K562 (cell line): ENCODE data around the gene MPHOSPH10. TPM values are rescaled to one million over a fixed set of nuclear protein-coding genes. Genes with fewer than 3 reads are reported as not detected.

Experiments
- NCOA4 ChIP-seq: fragments of 450-650 bp; IDR thresholded peaks from 2 replicates; pipeline ENCODE4 v1.6.1; 2018; ENCODE audit warnings: mild to moderate bottlenecking; ENCODE audit not compliant: partially characterized antibody
- NCOA6 ChIP-seq: fragments of 450-650 bp; IDR thresholded peaks from 2 replicates; pipeline ENCODE4 v1.6.1; 2017; ENCODE audit warnings: mild to moderate bottlenecking
- NFIX ChIP-seq: fragments of 250-450 bp; sonication (Bioruptor Pico); IDR thresholded peaks from 2 replicates; pipeline ENCODE4 v1.4.0; 2020; ENCODE audit warnings: low read depth, mild to moderate bottlenecking, moderate library complexity
- SMC3 ChIP-seq: conservative IDR thresholded peaks from 2 replicates; pipeline ENCODE4 v1.6.1; 2011; ENCODE audit warnings: low read depth, low read length, improper control_type of control experiment; ENCODE audit not compliant: insufficient read depth
- ZNF143 ChIP-seq: sonication (generic); formaldehyde crosslinking; IDR thresholded peaks from 2 replicates; pipeline ENCODE4 v1.9.0; 2022; ENCODE audit warnings: mild to moderate bottlenecking, missing genetic modification reagents
- ZNF3 ChIP-seq: fragments of 250-450 bp; sonication (Bioruptor Pico); IDR thresholded peaks from 2 replicates; pipeline ENCODE4 v1.5.0; 2021; ENCODE audit warnings: mild to moderate bottlenecking, moderate library complexity
- ZNF699 ChIP-seq: fragments of 250-450 bp; sonication (Bioruptor Pico); IDR thresholded peaks from 2 replicates; pipeline ENCODE4 v1.8.0; 2021; ENCODE audit warnings: mild to moderate bottlenecking, moderate library complexity; ENCODE audit not compliant: insufficient replicate concordance
- polyA plus RNA-seq, 8 experiments: library from polyadenylated mRNA; depleted of rRNA in 4 of 8; stranded (reverse) in 5 of 8; unstranded in 3 of 8; fragments of >200 nt; fragmentation: Nextera tagmentation in 2 of 8; fragmentation: Illumina TruSeq in 1 of 8; extraction: Ambion mirVana in 2 of 8; extraction: Trizol in 1 of 8; gene quantifications; 2 replicates each; pipeline versions ENCODE4 v1.2.1 to v1.2.3, GENCODE V29; 2011 to 2014; ENCODE audit warnings: inconsistent platforms in 1 of 8, missing spikeins in 1 of 8
- total RNA-seq, 7 experiments: library from RNA; depleted of rRNA in 6 of 7; stranded (reverse); fragments of >200 nt in 6 of 7; fragmentation: Illumina TruSeq in 2 of 7; extraction: Trizol in 2 of 7; gene quantifications; 2 replicates each; pipeline versions ENCODE4 v1.2.1 to v1.2.3, GENCODE V29; 2011 to 2021; ENCODE audit warnings: low replicate concordance in 1 of 7
- TF ChIP-seq, protein P1 (sequence below): fragments of 250-450 bp; sonication (Bioruptor Pico); IDR thresholded peaks from 2 replicates; pipeline ENCODE4 v1.5.0; 2021; ENCODE audit warnings: mild to moderate bottlenecking, moderate library complexity
- TF ChIP-seq, protein P2 (sequence below): fragments of 250-450 bp; sonication (Bioruptor Pico); IDR thresholded peaks from 2 replicates; pipeline ENCODE4 v1.9.0; 2021; ENCODE audit warnings: mild to moderate bottlenecking, inconsistent platforms
- TF ChIP-seq, protein P3 (sequence below): fragments of 250-450 bp; sonication (Bioruptor Pico); IDR thresholded peaks from 2 replicates; pipeline ENCODE4 v1.6.1; 2021; ENCODE audit warnings: mild to moderate bottlenecking

The MPHOSPH10 gene
- total and polyA plus RNA-seq, 9 of the 15 experiments (the other 6 are each of a cell fraction or from before 2014, with no cell fraction given), result 36.8 to 83.7 (median 58.5) TPM

DNA sequence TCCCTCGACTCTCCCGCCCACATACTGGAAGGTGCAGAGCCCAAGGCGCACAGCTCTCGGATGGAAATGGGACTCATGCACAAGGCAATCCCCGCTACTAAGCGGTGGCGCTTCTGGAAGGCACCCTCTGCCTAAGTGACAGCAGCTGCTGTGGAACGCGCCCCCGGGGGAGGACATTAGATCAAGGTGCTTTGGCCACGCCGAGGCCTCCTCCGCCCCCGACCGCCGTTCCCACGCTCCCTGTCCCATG is 607 bp upstream of the MPHOSPH10 start (continued):
- TF ChIP-seq ZNF143 (CRISPR knock-in tag) (no peak), NCOA4 (no peak), ZNF3 (no peak), NCOA6 (no peak), ZNF699 (CRISPR knock-in tag) (no peak), NFIX (CRISPR knock-in tag) (no peak), SMC3 (no peak)
- TF ChIP-seq, protein P1, sequence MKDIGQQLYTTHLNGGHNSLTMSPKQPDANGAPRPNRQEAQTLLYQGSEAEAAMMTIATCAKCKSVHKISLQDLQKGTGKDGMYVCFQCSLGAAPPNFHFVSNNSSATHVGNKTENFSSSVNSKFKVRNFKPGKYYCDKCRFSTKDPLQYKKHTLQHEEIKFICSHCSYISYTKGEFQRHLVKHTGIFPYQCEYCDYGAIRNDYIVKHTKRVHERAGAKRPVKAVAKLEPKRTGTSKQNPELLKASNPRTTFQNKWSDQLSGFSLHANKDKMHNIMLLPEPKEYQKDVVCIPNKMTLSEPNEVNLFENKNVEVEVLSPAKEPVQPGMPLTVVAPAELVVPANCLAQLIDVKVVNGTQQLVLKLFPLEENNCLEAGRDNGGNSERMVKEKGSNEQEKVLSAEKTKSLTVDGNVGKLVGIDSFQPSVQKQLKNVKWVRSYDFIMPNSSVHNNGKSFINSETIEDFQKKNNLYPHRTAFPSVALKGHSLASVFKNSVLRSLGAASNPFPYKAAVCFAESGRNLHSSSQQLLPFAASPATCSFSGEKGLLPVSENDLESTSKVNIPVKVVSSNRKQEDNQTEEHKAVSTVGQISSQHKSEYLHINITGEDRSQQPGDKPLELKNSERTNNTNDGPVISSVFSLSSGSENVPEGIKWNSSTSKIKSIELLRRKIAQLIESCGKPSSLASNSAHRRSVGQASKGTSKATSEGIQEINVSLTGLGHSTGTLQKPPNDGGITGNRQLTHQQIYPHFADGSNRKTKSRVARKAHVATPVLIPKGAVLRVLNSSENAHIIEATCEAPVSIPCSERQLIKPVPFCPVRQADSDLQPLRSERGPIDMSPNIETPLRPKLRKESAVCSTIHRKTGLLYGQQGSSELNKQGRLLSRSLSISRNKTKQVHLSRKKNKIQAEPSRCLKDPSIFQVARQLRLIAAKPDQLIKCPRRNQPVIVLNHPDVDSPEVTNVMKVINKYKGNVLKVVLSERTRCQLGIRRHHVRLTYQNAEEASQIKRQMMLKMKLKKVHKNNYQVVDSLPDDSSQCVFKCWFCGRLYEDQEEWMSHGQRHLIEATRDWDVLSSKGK, result no peak
- TF ChIP-seq, protein P2, sequence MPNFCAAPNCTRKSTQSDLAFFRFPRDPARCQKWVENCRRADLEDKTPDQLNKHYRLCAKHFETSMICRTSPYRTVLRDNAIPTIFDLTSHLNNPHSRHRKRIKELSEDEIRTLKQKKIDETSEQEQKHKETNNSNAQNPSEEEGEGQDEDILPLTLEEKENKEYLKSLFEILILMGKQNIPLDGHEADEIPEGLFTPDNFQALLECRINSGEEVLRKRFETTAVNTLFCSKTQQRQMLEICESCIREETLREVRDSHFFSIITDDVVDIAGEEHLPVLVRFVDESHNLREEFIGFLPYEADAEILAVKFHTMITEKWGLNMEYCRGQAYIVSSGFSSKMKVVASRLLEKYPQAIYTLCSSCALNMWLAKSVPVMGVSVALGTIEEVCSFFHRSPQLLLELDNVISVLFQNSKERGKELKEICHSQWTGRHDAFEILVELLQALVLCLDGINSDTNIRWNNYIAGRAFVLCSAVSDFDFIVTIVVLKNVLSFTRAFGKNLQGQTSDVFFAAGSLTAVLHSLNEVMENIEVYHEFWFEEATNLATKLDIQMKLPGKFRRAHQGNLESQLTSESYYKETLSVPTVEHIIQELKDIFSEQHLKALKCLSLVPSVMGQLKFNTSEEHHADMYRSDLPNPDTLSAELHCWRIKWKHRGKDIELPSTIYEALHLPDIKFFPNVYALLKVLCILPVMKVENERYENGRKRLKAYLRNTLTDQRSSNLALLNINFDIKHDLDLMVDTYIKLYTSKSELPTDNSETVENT (CRISPR knock-in tag), result peak; percentile 59; the same call in 1 of the 2 replicates
- TF ChIP-seq, protein P3, sequence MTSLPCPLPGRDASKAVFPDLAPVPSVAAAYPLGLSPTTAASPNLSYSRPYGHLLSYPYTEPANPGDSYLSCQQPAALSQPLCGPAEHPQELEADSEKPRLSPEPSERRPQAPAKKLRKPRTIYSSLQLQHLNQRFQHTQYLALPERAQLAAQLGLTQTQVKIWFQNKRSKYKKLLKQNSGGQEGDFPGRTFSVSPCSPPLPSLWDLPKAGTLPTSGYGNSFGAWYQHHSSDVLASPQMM, result no peak
- TF ChIP-seq, all 486 proteins: peak for 29
